ENCODE data around the gene TRPM1. TPM values are rescaled to one million over a fixed set of nuclear protein-coding genes. Genes with fewer than 3 reads are reported as not detected.

Gene TRPM1
- under 0.01 and 0.68 TPM in 2 replicates for total RNA-seq

DNA sequence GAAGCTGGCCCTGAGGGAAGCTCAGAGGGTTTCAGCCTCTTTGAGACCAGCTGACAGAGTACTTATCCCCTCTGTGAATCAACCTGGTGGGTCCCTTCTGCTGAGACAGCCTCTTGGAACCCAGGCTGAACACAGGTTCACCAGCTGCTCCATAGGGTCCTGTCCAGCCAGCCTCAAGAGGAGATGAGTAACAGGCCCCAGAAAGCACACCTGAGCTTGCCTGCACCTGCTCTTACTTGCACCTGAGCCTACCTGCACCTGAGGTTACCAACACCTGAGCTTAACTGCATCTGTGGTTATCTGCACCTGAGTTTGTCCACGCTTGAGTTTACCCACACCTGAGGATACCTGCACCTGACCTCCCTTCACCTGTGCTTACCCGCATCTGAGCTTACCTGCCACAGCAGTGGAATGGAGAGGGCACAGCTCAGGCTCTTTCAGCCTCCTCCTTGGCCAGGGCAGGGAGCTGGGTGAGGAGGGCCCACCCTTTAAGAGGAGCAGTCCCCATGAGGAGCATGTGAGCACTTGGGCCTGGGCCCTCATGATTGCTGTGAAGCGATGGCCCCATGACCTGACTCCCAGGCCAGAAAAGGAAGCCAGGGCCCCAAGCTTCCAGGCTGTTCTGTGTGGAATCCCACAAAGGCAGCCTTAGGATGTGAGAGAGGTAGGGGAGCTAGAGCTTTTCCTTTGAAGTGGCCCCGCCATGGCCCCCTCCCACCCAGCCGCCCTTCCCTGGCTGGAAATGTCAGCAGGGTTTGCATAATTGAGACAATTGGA lies at the start of gene TRPM1:
TSS of gene TRPM1 (minus strand) at position 464 of the 777 bp plus-strand sequence. CDS start 20,370 bp downstream, outside the sequence.

GRCh38 chr15:30991255-30992235 lies 110.0 kb downstream of the TRPM1 start, which contains the start of gene MTMR10:
Gene MTMR10 (minus strand): TSS chr15:30991628. CDS start chr15:30991506, 122 bp downstream.

Other genes starting within 250 kb of the TRPM1 start
- gene FAN1, start 197.8 kb downstream of the TRPM1 start, total RNA-seq = 24.6 and 41.0 TPM in 2 replicates
- gene MTMR10, start 110.1 kb downstream of the TRPM1 start, total RNA-seq = 9.6 and 11.8 TPM in 2 replicates
- gene KLF13, start 225.1 kb upstream of the TRPM1 start, total RNA-seq = 60.8 and 84.2 TPM in 2 replicates

All from nasal cavity respiratory epithelium epithelial cell of viscerocranial mucosa (primary cell).